HCT116 (cell line): Measurements from ENCODE around the gene DUOXA1. TPM values are rescaled to one million over a fixed set of nuclear protein-coding genes. Genes with fewer than 3 reads are reported as not detected.

Experiments
- ATAC-seq: fragments of 200-7000 bp; cut with Tn5 transposase; 2 replicates; pipeline ENCODE4 v1.9.1; 2020; ENCODE audit warnings: mild to moderate bottlenecking, moderate library complexity
- BruUV-seq: library from RNA; stranded (reverse); fragments of 400-500 nt; replicated peaks from 2 replicates; lab custom pipeline; 2021; lab: Mats Ljungman, UMichigan
- CTCF ChIA-PET: fragments of 300-600 bp; sonication (Branson Sonifier 250); formaldehyde crosslinking; loops from one replicate; lab custom pipeline; 2021; ENCODE audit warnings: antibody characterized with exemption; lab: Charles Lee
- POLR2A ChIA-PET: fragments of 300-600, 350-600 bp; sonication (Branson Sonifier 250); formaldehyde crosslinking; loops from one replicate; lab custom pipeline; 2021; ENCODE audit warnings: antibody characterized with exemption; lab: Charles Lee
- RAD21 ChIA-PET, 2 experiments: fragments of 300-600 bp; sonication (Branson Sonifier 250); formaldehyde crosslinking; loops; one replicate each; lab custom pipeline; 2023; ENCODE audit warnings: low total read pairs in 2 of 2; ENCODE audit not compliant: uncharacterized antibody in 2 of 2, unreplicated experiment in 2 of 2, low non-redundant PET in 1 of 2; lab: Charles Lee
- DNase-seq: peaks from one replicate; pipeline ENCODE4 v3.0.0-alpha.2; 2010; ENCODE audit warnings: low read depth, low spot score
- H2AFZ ChIP-seq: fragments of 200-600 bp; shearing (Covaris generic), sonication (generic); 2 replicates; pipeline ENCODE4 v1.6.1; 2017; ENCODE audit warnings: low read depth, mixed run types, mixed read lengths, antibody characterized with exemption, low read length; ENCODE audit not compliant: poor library complexity, severe bottlenecking
- H3K27ac ChIP-seq: 2 replicates; pipeline ENCODE4 v1.5.1; 2012; ENCODE audit warnings: low read depth, low read length
- H3K27me3 ChIP-seq: fragments of 200-600 bp; sonication (generic); 2 replicates; pipeline ENCODE4 v1.6.1; 2016; ENCODE audit warnings: mixed run types, low read length, mixed read lengths; ENCODE audit not compliant: insufficient read depth
- H3K36me3 ChIP-seq, 2 experiments: fragments of 200-500 bp in 1 of 2; fragments of 200-600 bp in 1 of 2; sonication (Bioruptor generic) in 1 of 2; sonication (generic) in 1 of 2; 2 replicates each; pipeline versions ENCODE4 v1.5.1 to v1.6.1; 2014 to 2016; ENCODE audit warnings: low read length in 2 of 2, inconsistent platforms in 1 of 2, mixed read lengths in 1 of 2, mixed run types in 1 of 2; ENCODE audit not compliant: insufficient read depth in 2 of 2, control insufficient read depth in 1 of 2
- H3K4me1 ChIP-seq, 2 experiments: fragments of 200-600 bp in 1 of 2; sonication (generic) in 1 of 2; 2 replicates each; pipeline versions ENCODE4 v1.5.1 to v1.6.1; 2012 to 2017; ENCODE audit warnings: low read length in 2 of 2, inconsistent platforms in 1 of 2, mild to moderate bottlenecking in 1 of 2, mixed read lengths in 1 of 2, mixed run types in 1 of 2, moderate library complexity in 1 of 2; ENCODE audit not compliant: insufficient read depth in 2 of 2, control insufficient read depth in 1 of 2
- H3K4me2 ChIP-seq: fragments of 200-600 bp; sonication (generic); 2 replicates; pipeline ENCODE4 v1.6.1; 2017; ENCODE audit warnings: mixed run types, low read length, mixed read lengths
- H3K4me3 ChIP-seq, 2 experiments: fragments of 200-600 bp in 1 of 2; sonication (generic) in 1 of 2; replicated peaks in 1 of 2; 2 replicates each; pipeline ENCODE4 v1.5.1; 2011 to 2016; ENCODE audit warnings: low read length in 2 of 2, control low read depth in 1 of 2, low read depth in 1 of 2, mild to moderate bottlenecking in 1 of 2, mixed read lengths in 1 of 2, mixed run types in 1 of 2
- H3K79me2 ChIP-seq: fragments of 200-600 bp; sonication (generic); 2 replicates; pipeline ENCODE4 v1.6.1; 2017; ENCODE audit warnings: mild to moderate bottlenecking, mixed run types, low read length, moderate library complexity, mixed read lengths; ENCODE audit not compliant: insufficient read depth
- H3K9ac ChIP-seq: fragments of 200-600 bp; sonication (generic); 2 replicates; pipeline ENCODE4 v1.6.1; 2016; ENCODE audit warnings: low read length, mixed read lengths
- H3K9me2 ChIP-seq: fragments of 200-600 bp; sonication (generic), shearing (Covaris generic); 2 replicates; pipeline ENCODE4 v1.6.1; 2017; ENCODE audit warnings: mixed run types, mild to moderate bottlenecking, moderate library complexity; ENCODE audit not compliant: insufficient read depth
- H3K9me3 ChIP-seq, 2 experiments: fragments of 200-500 bp in 1 of 2; fragments of 200-600 bp in 1 of 2; sonication (Bioruptor generic) in 1 of 2; sonication (generic) in 1 of 2; 2 replicates each; pipeline ENCODE4 v1.6.1; 2014 to 2017; ENCODE audit warnings: low read length in 2 of 2, mixed read lengths in 2 of 2, inconsistent platforms in 1 of 2, low read depth in 1 of 2, mild to moderate bottlenecking in 1 of 2, mixed run types in 1 of 2, moderate library complexity in 1 of 2; ENCODE audit not compliant: control insufficient read depth in 1 of 2, insufficient read depth in 1 of 2
- H4K20me1 ChIP-seq: fragments of 200-600 bp; sonication (generic), shearing (Covaris generic); 2 replicates; pipeline ENCODE4 v1.6.1; 2017; ENCODE audit warnings: mixed run types, mild to moderate bottlenecking, moderate library complexity; ENCODE audit not compliant: insufficient read depth
- CBX3 ChIP-seq: IDR thresholded peaks from 2 replicates; pipeline ENCODE4 v1.6.1; 2012; ENCODE audit warnings: low read depth
- CTCF ChIP-seq, 3 experiments: fragments of 200-600 bp in 1 of 3; sonication (generic) in 1 of 3; IDR thresholded peaks in 2 of 3; conservative IDR thresholded peaks in 1 of 3; 2 replicates each; pipeline ENCODE4 v1.5.1; 2012 to 2017; ENCODE audit warnings: low read depth in 2 of 3, low read length in 2 of 3, antibody characterized with exemption in 1 of 3, borderline replicate concordance in 1 of 3, control low read depth in 1 of 3, mild to moderate bottlenecking in 1 of 3, mixed read lengths in 1 of 3, mixed run types in 1 of 3, moderate library complexity in 1 of 3; ENCODE audit not compliant: insufficient read depth in 1 of 3
- ELF1 ChIP-seq: IDR thresholded peaks from 2 replicates; pipeline ENCODE4 v1.6.1; 2012; ENCODE audit warnings: low read depth, borderline replicate concordance
- EZH2phosphoT487 ChIP-seq: fragments of 200-600 bp; IDR thresholded peaks from 2 replicates; pipeline ENCODE4 v1.6.1; 2018; ENCODE audit warnings: antibody characterized with exemption, borderline replicate concordance
- FOSL1 ChIP-seq: IDR thresholded peaks from 2 replicates; pipeline ENCODE4 v1.6.1; 2012; ENCODE audit warnings: low read depth
- JUND ChIP-seq: IDR thresholded peaks from 2 replicates; pipeline ENCODE4 v1.6.1; 2012
- MAX ChIP-seq: IDR thresholded peaks from 2 replicates; pipeline ENCODE4 v1.6.1; 2012
- RAD21 ChIP-seq: IDR thresholded peaks from 2 replicates; pipeline ENCODE4 v1.6.1; 2012; ENCODE audit warnings: low read depth, mild to moderate bottlenecking
- SP1 ChIP-seq: IDR thresholded peaks from 2 replicates; pipeline ENCODE4 v1.6.1; 2012; ENCODE audit warnings: low read depth
- SRF ChIP-seq: IDR thresholded peaks from 2 replicates; pipeline ENCODE4 v1.6.1; 2012; ENCODE audit warnings: low read depth
- ZBTB33 ChIP-seq: IDR thresholded peaks from 2 replicates; pipeline ENCODE4 v1.6.1; 2011; ENCODE audit warnings: mild to moderate bottlenecking, low read length, moderate library complexity; ENCODE audit not compliant: insufficient replicate concordance; ENCODE audit errors: extremely low read depth
- ZFX ChIP-seq: fragments of 450-650 bp; IDR thresholded peaks from 2 replicates; pipeline ENCODE4 v1.6.1; 2017
- intact Hi-C: fragments of 100-400 bp; cut with micrococcal nuclease; formaldehyde crosslinking; loops from 2 replicates; pipeline ENCODE4 v1.10.0; 2022
- total RNA-seq: library from RNA; stranded (reverse); gene quantifications from one replicate; pipeline ENCODE4 v1.2.1, GENCODE V29; 2021; ENCODE audit not compliant: unreplicated experiment

The DUOXA1 gene
- total RNA-seq, 1 experiment from 2014 or later = 2.3 TPM

- no peaks in the 10 kb centered on the region for H3K79me2 ChIP-seq
- no peaks in the 10 kb centered on the region for H3K9me3 ChIP-seq
- intact Hi-C loops = no loop called here
- no peak for ATAC-seq
- H3K9me2 ChIP-seq = no peaks in the 10 kb centered on the region
- peaks cover 0 to under 1% of the 10 kb centered on the region in 2 experiments; a peak in 1 of 4 replicates for H3K4me1 ChIP-seq
- no peaks in the 10 kb centered on the region; a peak in 1 of 4 replicates for H3K36me3 ChIP-seq
- TF ChIP-seq CTCF (IDR thresholded peaks at IDR 0.05 in 2 of 3, conservative IDR thresholded peaks at IDR 0.05 in 1 of 3; ENCODE audit: borderline replicate concordance in 1 of 3, insufficient read depth in 1 of 3, low read depth in 2 of 3, low read length in 2 of 3) (no peak), SP1 (no peak), CBX3 (no peak), EZH2phosphoT487 (no peak), JUND (no peak), RAD21 (no peak), ZFX (no peak), ZBTB33 (no peak), FOSL1 (no peak), SRF (no peak), MAX (no peak), ELF1 (no peak)
- TF ChIP-seq, all 23 proteins: peak for 0
- Histone ChIP-seq H2AFZ (no peak overlapping the region), H3K4me2 (no peak overlapping the region), H3K27ac (no peak overlapping the region), H3K4me3 (no peak overlapping the region), H3K27me3 (no peaks in the 10 kb centered on the region), H4K20me1 (no peaks in the 10 kb centered on the region), H3K9ac (no peak overlapping the region)
- ChIA-PET RAD21 (no interaction called here), CTCF (interaction anchor here (1.9 kb wide), 1 partner anchor 39 kb away, joined by 5 read pairs; no protein-coding TSS in a partner anchor), POLR2A (no interaction called here)
- no peak for DNase-seq
- no TSS peak for BruUV-seq
Observed at GRCh38 chr15:45156744-45157455, 27.2 kb upstream of the DUOXA1 start.
